HG03108 (cell line): Measurements from ENCODE around the gene TFCP2L1.
"Not testable (repeated sequence)": the region's sequence is repeated elsewhere in the genome, so short reads cannot be mapped to it uniquely, and the experiment has no call there.

Experiments
- ATAC-seq: cut with Tn5 transposase; IDR thresholded peaks from one replicate; pipeline ENCODE4 v1.9.1; 2021; ENCODE audit warnings: moderate library complexity; ENCODE audit not compliant: unreplicated experiment

Gene TFCP2L1

GRCh38 chr2:121227381-121228144 lies 57.4 kb downstream of the TFCP2L1 start:
- ATAC-seq = not testable (repeated sequence)

GRCh38 chr2:121225681-121226080 lies 59.3 kb downstream of the TFCP2L1 start:
- not testable (repeated sequence) for ATAC-seq

GRCh38 chr2:121220995-121221394 lies 64.0 kb downstream of the TFCP2L1 start:
- ATAC-seq = no peak

GRCh38 chr2:121219866-121220265 lies 65.1 kb downstream of the TFCP2L1 start:
- ATAC-seq = no peak

GRCh38 chr2:121218386-121218938 lies 66.5 kb downstream of the TFCP2L1 start:
- no peak for ATAC-seq

GRCh38 chr2:121217627-121218026 lies 67.4 kb downstream of the TFCP2L1 start:
- ATAC-seq = no peak

- ATAC-seq = no peak
Observed at GRCh38 chr2:121214296-121214695, 70.7 kb downstream of the TFCP2L1 start.

- ATAC-seq = no peak
Observed at GRCh38 chr2:121213386-121213785, 71.6 kb downstream of the TFCP2L1 start.

- no peak for ATAC-seq
Observed at GRCh38 chr2:121212661-121213325, 72.2 kb downstream of the TFCP2L1 start.

GRCh38 chr2:121211689-121212151 lies 73.3 kb downstream of the TFCP2L1 start:
- no peak for ATAC-seq

GRCh38 chr2:121211251-121211650 lies 73.8 kb downstream of the TFCP2L1 start:
- no peak for ATAC-seq

GRCh38 chr2:121210691-121211090 lies 74.3 kb downstream of the TFCP2L1 start:
- no peak for ATAC-seq

GRCh38 chr2:121209014-121209610 lies 75.9 kb downstream of the TFCP2L1 start:
- ATAC-seq = no peak

- no peak for ATAC-seq
Observed at GRCh38 chr2:121207494-121207893, 77.5 kb downstream of the TFCP2L1 start.

- ATAC-seq = no peak
Observed at GRCh38 chr2:121205321-121205942, 79.6 kb downstream of the TFCP2L1 start.

- ATAC-seq = no peak
Observed at GRCh38 chr2:121203591-121204249, 81.3 kb downstream of the TFCP2L1 start.

GRCh38 chr2:121202541-121203310 lies 82.3 kb downstream of the TFCP2L1 start:
- ATAC-seq = no peak

GRCh38 chr2:121201796-121202195 lies 83.2 kb downstream of the TFCP2L1 start:
- ATAC-seq = no peak

GRCh38 chr2:121200419-121201315 lies 84.3 kb downstream of the TFCP2L1 start:
- ATAC-seq = no peak
